ENCODE measurements around the gene U2AF2.

U2AF2 gene

GRCh38 chr19:55690769-55691545, 36.1 kb downstream of the U2AF2 start:
- no peak for DNase-seq (ENCODE audit: low spot score)

- no peak for DNase-seq (ENCODE audit: low spot score)
Measured at GRCh38 chr19:55691561-55692481, 37.0 kb downstream of the U2AF2 start.

- DNase-seq (ENCODE audit: low spot score): no peak
Measured at GRCh38 chr19:55692681-55693081, 37.8 kb downstream of the U2AF2 start.

GRCh38 chr19:55693336-55693974, 38.6 kb downstream of the U2AF2 start:
- no peak for DNase-seq (ENCODE audit: low spot score)

GRCh38 chr19:55694241-55694655, 39.4 kb downstream of the U2AF2 start:
- no peak for DNase-seq (ENCODE audit: low spot score)

GRCh38 chr19:55694656-55695491, 40.0 kb downstream of the U2AF2 start:
- DNase-seq (ENCODE audit: low spot score): no peak

- DNase-seq (ENCODE audit: low spot score): no peak
Measured at GRCh38 chr19:55695511-55696290, 40.9 kb downstream of the U2AF2 start.

- DNase-seq (ENCODE audit: low spot score): no peak
Measured at GRCh38 chr19:55696301-55697068, 41.6 kb downstream of the U2AF2 start.

- DNase-seq (ENCODE audit: low spot score): no peak
Measured at GRCh38 chr19:55697069-55697440, 42.2 kb downstream of the U2AF2 start.

- DNase-seq (ENCODE audit: low spot score): no peak
Measured at GRCh38 chr19:55697698-55698097, 42.9 kb downstream of the U2AF2 start.

GRCh38 chr19:55698256-55698655, 43.4 kb downstream of the U2AF2 start:
- DNase-seq (ENCODE audit: low spot score): no peak

- no peak for DNase-seq (ENCODE audit: low spot score)
Measured at GRCh38 chr19:55699221-55699620, 44.4 kb downstream of the U2AF2 start.

GRCh38 chr19:55700813-55701212, 46.0 kb downstream of the U2AF2 start:
- DNase-seq (ENCODE audit: low spot score): no peak

GRCh38 chr19:55702131-55702627, 47.3 kb downstream of the U2AF2 start:
- no peak for DNase-seq (ENCODE audit: low spot score)

- DNase-seq (ENCODE audit: low spot score): peak; percentile 54
Measured at GRCh38 chr19:55703790-55704215, 49.0 kb downstream of the U2AF2 start.

- DNase-seq (ENCODE audit: low spot score): no peak
Measured at GRCh38 chr19:55704494-55705245, 49.8 kb downstream of the U2AF2 start.

GRCh38 chr19:55705972-55706371, 51.1 kb downstream of the U2AF2 start:
- no peak for DNase-seq (ENCODE audit: low spot score)

GRCh38 chr19:55711719-55712118, 56.9 kb downstream of the U2AF2 start:
- no peak for DNase-seq (ENCODE audit: low spot score)

All from hepatic stellate cell (primary cell).